Stomach smooth muscle (tissue), 2 donors: ENCODE results near the gene C1orf185.
"Not testable (repeated sequence)": the region's sequence is repeated elsewhere in the genome, so short reads cannot be mapped to it uniquely, and the experiment has no call there.

Source experiments
- H3K27ac ChIP-seq: one replicate; pipeline ENCODE4 v1.7.0; 2013; ENCODE audit warnings: mild to moderate bottlenecking, low read length, inconsistent platforms
- H3K27me3 ChIP-seq, 2 donors: one replicate each; pipeline ENCODE4 v1.7.0; 2013; ENCODE audit warnings: low read length in 2 of 2; ENCODE audit not compliant: insufficient read depth in 2 of 2, control insufficient read depth in 1 of 2
- H3K36me3 ChIP-seq, 2 donors: one replicate each; pipeline ENCODE4 v1.7.0; 2013; ENCODE audit warnings: low read length in 2 of 2; ENCODE audit not compliant: control insufficient read depth in 2 of 2, insufficient read depth in 2 of 2
- H3K4me1 ChIP-seq: one replicate; pipeline ENCODE4 v1.7.0; 2013; ENCODE audit warnings: low read length; ENCODE audit not compliant: control insufficient read depth, insufficient read depth
- H3K4me3 ChIP-seq, 2 donors: one replicate each; pipeline ENCODE4 v1.7.0; 2013; ENCODE audit warnings: low read length in 2 of 2
- H3K9ac ChIP-seq, 2 donors: one replicate each; pipeline ENCODE4 v1.7.0; 2013; ENCODE audit warnings: low read length in 2 of 2, mild to moderate bottlenecking in 1 of 2
- H3K9me3 ChIP-seq, 2 donors: one replicate each; pipeline ENCODE4 v1.7.0; 2013; ENCODE audit warnings: low read length in 2 of 2; ENCODE audit not compliant: control insufficient read depth in 2 of 2
- donor health status: healthy.
- donor health status: Pancreatic carcinoma.

C1orf185 gene

GRCh38 chr1:51131185-51131584 is 29.2 kb downstream of the C1orf185 start:
- Histone ChIP-seq H3K36me3 (no peaks in the 10 kb centered on the region), H3K9ac (no peak overlapping the region)

GRCh38 chr1:51133045-51133444 is 31.0 kb downstream of the C1orf185 start:
- no peak overlapping the region for H3K27ac ChIP-seq
- H3K27me3 ChIP-seq = no peaks in the 10 kb centered on the region
- H3K4me3 ChIP-seq = no peak overlapping the region
- H3K9ac ChIP-seq = no peak overlapping the region
- no peaks in the 10 kb centered on the region for H3K4me1 ChIP-seq
- H3K36me3 ChIP-seq = no peaks in the 10 kb centered on the region
- peaks cover 5 to 6% of the 10 kb centered on the region in 2 donors for H3K9me3 ChIP-seq

More at GRCh38 chr1:51131185-51131584, 29.2 kb downstream of the C1orf185 start:
- H3K27me3 ChIP-seq = no peaks in the 10 kb centered on the region
- H3K27ac ChIP-seq = no peak overlapping the region
- no peak overlapping the region for H3K4me3 ChIP-seq
- H3K4me1 ChIP-seq = no peaks in the 10 kb centered on the region
- H3K9me3 ChIP-seq = peaks cover 5 to 6% of the 10 kb centered on the region in 2 donors

- not testable (repeated sequence) for H3K27ac ChIP-seq, H3K4me3 ChIP-seq, H3K36me3 ChIP-seq, H3K9me3 ChIP-seq, H3K27me3 ChIP-seq, H3K4me1 ChIP-seq, H3K9ac ChIP-seq
Observed at GRCh38 chr1:51137696-51138095, 35.7 kb downstream of the C1orf185 start.

GRCh38 chr1:51139474-51139873 is 37.4 kb downstream of the C1orf185 start:
- Histone ChIP-seq H3K27ac (no peak overlapping the region), H3K4me3 (no peak overlapping the region), H3K9ac (no peak overlapping the region)

GRCh38 chr1:51147394-51147793 is 45.4 kb downstream of the C1orf185 start:
- Histone ChIP-seq H3K4me3 (no peak overlapping the region), H3K36me3 (no peaks in the 10 kb centered on the region), H3K9me3 (no peaks in the 10 kb centered on the region), H3K4me1 (no peaks in the 10 kb centered on the region), H3K9ac (no peak overlapping the region), H3K27me3 (no peaks in the 10 kb centered on the region), H3K27ac (no peak overlapping the region)

More at GRCh38 chr1:51139474-51139873, 37.4 kb downstream of the C1orf185 start:
- Histone ChIP-seq H3K9me3 (peaks cover 0 to 2% of the 10 kb centered on the region in 2 donors), H3K27me3 (no peaks in the 10 kb centered on the region), H3K4me1 (no peaks in the 10 kb centered on the region), H3K36me3 (no peaks in the 10 kb centered on the region)

- H3K9me3 ChIP-seq = peaks cover 0 to 14% of the 10 kb centered on the region in 2 donors
- H3K9ac ChIP-seq = no peak overlapping the region
- no peaks in the 10 kb centered on the region for H3K27me3 ChIP-seq
- H3K4me1 ChIP-seq = no peaks in the 10 kb centered on the region
- no peaks in the 10 kb centered on the region for H3K36me3 ChIP-seq
- H3K27ac ChIP-seq = no peak overlapping the region
- H3K4me3 ChIP-seq = no peak overlapping the region
Observed at GRCh38 chr1:51154776-51155175, 52.7 kb downstream of the C1orf185 start.

GRCh38 chr1:51156752-51157151 is 54.7 kb downstream of the C1orf185 start:
- Histone ChIP-seq H3K9me3 (peaks cover 0 to 14% of the 10 kb centered on the region in 2 donors), H3K9ac (no peak overlapping the region), H3K4me3 (no peak overlapping the region), H3K27ac (no peak overlapping the region), H3K4me1 (no peaks in the 10 kb centered on the region), H3K36me3 (no peaks in the 10 kb centered on the region), H3K27me3 (no peaks in the 10 kb centered on the region)

- Histone ChIP-seq H3K27me3 (no peaks in the 10 kb centered on the region), H3K9ac (no peak overlapping the region), H3K4me1 (no peaks in the 10 kb centered on the region), H3K36me3 (no peaks in the 10 kb centered on the region), H3K27ac (no peak overlapping the region), H3K9me3 (peaks cover 0 to 14% of the 10 kb centered on the region in 2 donors), H3K4me3 (no peak overlapping the region)
Observed at GRCh38 chr1:51157395-51157794, 55.4 kb downstream of the C1orf185 start.

GRCh38 chr1:51158263-51158662 is 56.2 kb downstream of the C1orf185 start:
- no peaks in the 10 kb centered on the region for H3K27me3 ChIP-seq

GRCh38 chr1:51162560-51162959 is 60.5 kb downstream of the C1orf185 start:
- H3K9me3 ChIP-seq, H3K27ac ChIP-seq, H3K27me3 ChIP-seq, H3K9ac ChIP-seq, H3K36me3 ChIP-seq, H3K4me1 ChIP-seq, H3K4me3 ChIP-seq: not testable (repeated sequence)

More at GRCh38 chr1:51158263-51158662, 56.2 kb downstream of the C1orf185 start:
- H3K9ac ChIP-seq = no peak overlapping the region
- H3K36me3 ChIP-seq = no peaks in the 10 kb centered on the region
- peaks cover 0 to 14% of the 10 kb centered on the region in 2 donors for H3K9me3 ChIP-seq
- H3K4me1 ChIP-seq = no peaks in the 10 kb centered on the region
- no peak overlapping the region for H3K27ac ChIP-seq
- H3K4me3 ChIP-seq = no peak overlapping the region

GRCh38 chr1:51165540-51165939 is 63.5 kb downstream of the C1orf185 start:
- no peaks in the 10 kb centered on the region for H3K9me3 ChIP-seq
- no peak overlapping the region for H3K4me3 ChIP-seq
- H3K36me3 ChIP-seq = no peaks in the 10 kb centered on the region
- H3K9ac ChIP-seq = no peak overlapping the region
- H3K27ac ChIP-seq = no peak overlapping the region
- no peaks in the 10 kb centered on the region for H3K27me3 ChIP-seq
- no peaks in the 10 kb centered on the region for H3K4me1 ChIP-seq
